ENCODE measurements around the gene TDRD6.

Gene TDRD6

GRCh38 chr6:46648869-46649492 lies 38.7 kb upstream of the TDRD6 start:
- H3K4me2 ChIP-seq (ENCODE audit: low read depth, low read length, poor library complexity, severe bottlenecking): no peak overlapping the region
- H3K4me1 ChIP-seq (ENCODE audit: insufficient read depth, low read length, poor library complexity, severe bottlenecking): no peaks in the 10 kb centered on the region
- H4K20me1 ChIP-seq (ENCODE audit: insufficient read depth, low read length, poor library complexity, severe bottlenecking): no peaks in the 10 kb centered on the region
- no peaks in the 10 kb centered on the region for H3K9me2 ChIP-seq (replicated peaks; ENCODE audit: low read depth, low read length)
- H3K27me3 ChIP-seq (ENCODE audit: insufficient read depth, low read length, poor library complexity, severe bottlenecking): no peaks in the 10 kb centered on the region
- H2AFZ ChIP-seq (ENCODE audit: low read length): no peak overlapping the region
- TF ChIP-seq EZH2phosphoT487 (IDR thresholded peaks at IDR 0.05; ENCODE audit: borderline replicate concordance) (no peak), CTCF (conservative IDR thresholded peaks at IDR 0.05; ENCODE audit: low read length) (no peak)
- no peak overlapping the region for H3K4me3 ChIP-seq (ENCODE audit: low read length, poor library complexity, severe bottlenecking)
- no peaks in the 10 kb centered on the region for H3K36me3 ChIP-seq (ENCODE audit: insufficient read depth, low read length)
- H3K9ac ChIP-seq (ENCODE audit: low read depth, low read length, poor library complexity, severe bottlenecking): no peak overlapping the region
- H3K79me2 ChIP-seq (ENCODE audit: insufficient read depth, low read length): no peaks in the 10 kb centered on the region
- no peaks in the 10 kb centered on the region for H3F3A ChIP-seq (ENCODE audit: low read depth)
- H3K9me3 ChIP-seq (ENCODE audit: insufficient read depth, low read depth, low read length): no peaks in the 10 kb centered on the region

- Histone ChIP-seq H3K4me3 (ENCODE audit: low read length, poor library complexity, severe bottlenecking) (no peak overlapping the region), H2AFZ (ENCODE audit: low read length) (no peak overlapping the region), H3K9me2 (replicated peaks; ENCODE audit: low read depth, low read length) (no peaks in the 10 kb centered on the region), H3K79me2 (ENCODE audit: insufficient read depth, low read length) (no peaks in the 10 kb centered on the region), H3F3A (ENCODE audit: low read depth) (no peaks in the 10 kb centered on the region), H3K27me3 (ENCODE audit: insufficient read depth, low read length, poor library complexity, severe bottlenecking) (no peaks in the 10 kb centered on the region), H4K20me1 (ENCODE audit: insufficient read depth, low read length, poor library complexity, severe bottlenecking) (no peaks in the 10 kb centered on the region), H3K9ac (ENCODE audit: low read depth, low read length, poor library complexity, severe bottlenecking) (no peak overlapping the region), H3K9me3 (ENCODE audit: insufficient read depth, low read depth, low read length) (no peaks in the 10 kb centered on the region), H3K4me2 (ENCODE audit: low read depth, low read length, poor library complexity, severe bottlenecking) (no peak overlapping the region), H3K4me1 (ENCODE audit: insufficient read depth, low read length, poor library complexity, severe bottlenecking) (no peaks in the 10 kb centered on the region), H3K36me3 (ENCODE audit: insufficient read depth, low read length) (no peaks in the 10 kb centered on the region)
- no peak for TF ChIP-seq CTCF (conservative IDR thresholded peaks at IDR 0.05; ENCODE audit: low read length)
- TF ChIP-seq EZH2phosphoT487 (IDR thresholded peaks at IDR 0.05; ENCODE audit: borderline replicate concordance): no peak
Observed at GRCh38 chr6:46651006-46651405, 36.7 kb upstream of the TDRD6 start.

- Histone ChIP-seq H3K4me1 (ENCODE audit: insufficient read depth, low read length, poor library complexity, severe bottlenecking) (no peaks in the 10 kb centered on the region), H3K4me2 (ENCODE audit: low read depth, low read length, poor library complexity, severe bottlenecking) (no peak overlapping the region), H3K36me3 (ENCODE audit: insufficient read depth, low read length) (no peaks in the 10 kb centered on the region), H3K9ac (ENCODE audit: low read depth, low read length, poor library complexity, severe bottlenecking) (no peak overlapping the region), H3K79me2 (ENCODE audit: insufficient read depth, low read length) (no peaks in the 10 kb centered on the region), H3K9me3 (ENCODE audit: insufficient read depth, low read depth, low read length) (no peaks in the 10 kb centered on the region), H3K4me3 (ENCODE audit: low read length, poor library complexity, severe bottlenecking) (no peak overlapping the region), H4K20me1 (ENCODE audit: insufficient read depth, low read length, poor library complexity, severe bottlenecking) (no peaks in the 10 kb centered on the region), H2AFZ (ENCODE audit: low read length) (no peak overlapping the region), H3F3A (ENCODE audit: low read depth) (no peaks in the 10 kb centered on the region), H3K9me2 (replicated peaks; ENCODE audit: low read depth, low read length) (no peaks in the 10 kb centered on the region), H3K27me3 (ENCODE audit: insufficient read depth, low read length, poor library complexity, severe bottlenecking) (no peaks in the 10 kb centered on the region)
- TF ChIP-seq CTCF (conservative IDR thresholded peaks at IDR 0.05; ENCODE audit: low read length) (no peak), EZH2phosphoT487 (IDR thresholded peaks at IDR 0.05; ENCODE audit: borderline replicate concordance) (no peak)
Observed at GRCh38 chr6:46651816-46652215, 35.9 kb upstream of the TDRD6 start.
